HT1080 (cell line): ENCODE measurements around the gene STARD3. TPM values are rescaled to one million over a fixed set of nuclear protein-coding genes. Genes with fewer than 3 reads are reported as not detected.
"Not testable (repeated sequence)": the region's sequence is repeated elsewhere in the genome, so short reads cannot be mapped to it uniquely, and the experiment has no call there.

Source experiments
- DNase-seq: peaks from one replicate; pipeline ENCODE4 v3.0.0-alpha.2; 2015; ENCODE audit warnings: low read depth
- total RNA-seq: library from RNA; depleted of rRNA; stranded (reverse); fragments of >200 nt; shearing (Covaris generic); gene quantifications from 2 replicates; pipeline ENCODE4 v1.2.3, GENCODE V29; 2014; rRNA removed

STARD3 gene
- total RNA-seq, 1 experiment from 2014 or later: 71.5 TPM

DNA sequence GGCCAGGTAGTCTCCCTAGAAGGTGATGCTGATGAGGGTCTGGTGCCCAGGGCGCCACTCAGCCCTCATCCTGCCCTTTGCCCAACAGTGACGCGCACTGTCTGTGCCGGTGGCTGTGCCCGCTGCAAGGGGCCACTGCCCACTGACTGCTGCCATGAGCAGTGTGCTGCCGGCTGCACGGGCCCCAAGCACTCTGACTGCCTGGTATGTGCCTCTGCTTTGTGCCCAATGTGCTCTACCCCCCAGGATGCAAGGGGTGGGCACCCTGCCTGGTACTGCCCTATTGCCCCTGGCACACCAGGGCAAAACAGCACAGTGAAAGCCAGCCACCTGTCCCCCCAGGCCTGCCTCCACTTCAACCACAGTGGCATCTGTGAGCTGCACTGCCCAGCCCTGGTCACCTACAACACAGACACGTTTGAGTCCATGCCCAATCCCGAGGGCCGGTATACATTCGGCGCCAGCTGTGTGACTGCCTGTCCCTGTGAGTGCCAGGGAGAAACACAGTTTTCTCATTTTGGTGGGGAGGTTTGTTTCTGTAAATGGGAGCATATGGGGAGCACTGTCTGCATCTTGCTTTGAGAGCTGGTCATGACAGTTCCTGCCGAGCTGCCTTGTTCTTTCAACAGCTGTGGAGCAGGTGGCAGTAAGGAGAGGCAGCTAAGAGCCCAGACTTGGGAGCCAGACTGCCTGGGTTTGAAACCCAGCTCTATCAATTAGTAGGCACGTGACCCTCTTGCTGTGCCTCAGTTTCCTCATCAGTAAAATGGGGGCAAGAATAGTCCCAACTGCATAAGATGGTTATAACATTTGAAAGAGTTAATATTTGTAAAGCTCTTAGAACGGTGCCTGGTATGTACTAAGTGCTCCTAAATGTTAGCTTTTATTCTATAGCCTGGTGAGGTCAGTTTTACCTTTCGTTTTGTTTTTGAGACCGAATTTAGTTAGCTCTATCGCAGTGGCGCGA, 73.3 kb downstream of the STARD3 start:
- no peak for DNase-seq

DNA sequence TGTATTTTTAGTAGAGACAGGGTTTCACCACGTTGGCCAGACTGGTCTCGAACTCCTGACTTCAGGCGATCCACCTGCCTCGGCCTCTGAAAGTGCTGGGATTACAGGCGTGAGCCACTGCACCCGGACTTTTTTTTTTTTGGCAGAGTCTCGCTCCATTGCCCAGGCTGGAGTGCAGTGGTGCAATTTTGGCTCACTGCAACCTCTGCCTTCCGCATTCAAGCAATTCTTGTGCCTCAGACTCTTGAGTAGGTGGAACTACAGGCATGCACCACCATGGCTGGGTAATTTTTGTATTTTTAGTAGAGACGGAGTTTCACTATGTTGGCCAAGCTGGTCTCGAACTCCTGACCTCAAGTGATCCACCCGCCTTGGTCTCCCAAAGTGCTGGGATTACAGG, 74.1 kb downstream of the STARD3 start:
- DNase-seq: not testable (repeated sequence)

DNA sequence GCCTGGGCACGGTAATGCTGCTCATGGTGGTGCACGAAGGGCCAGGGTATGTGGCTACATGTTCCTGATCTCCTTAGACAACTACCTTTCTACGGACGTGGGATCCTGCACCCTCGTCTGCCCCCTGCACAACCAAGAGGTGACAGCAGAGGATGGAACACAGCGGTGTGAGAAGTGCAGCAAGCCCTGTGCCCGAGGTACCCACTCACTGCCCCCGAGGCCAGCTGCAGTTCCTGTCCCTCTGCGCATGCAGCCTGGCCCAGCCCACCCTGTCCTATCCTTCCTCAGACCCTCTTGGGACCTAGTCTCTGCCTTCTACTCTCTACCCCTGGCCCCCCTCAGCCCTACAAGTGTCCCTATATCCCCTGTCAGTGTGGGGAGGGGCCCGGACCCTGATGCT, 74.9 kb downstream of the STARD3 start:
- no peak for DNase-seq

Other genes with a start within 250 kb of the STARD3 start
- gene FBXL20, start 235.5 kb upstream of the STARD3 start, total RNA-seq: 5.5 and 8.0 TPM in 2 replicates
- 23.0 and 24.5 TPM in 2 replicates for gene MED1, start 185.9 kb upstream of the STARD3 start, total RNA-seq
- gene CDK12, start 175.7 kb upstream of the STARD3 start, total RNA-seq: 39.4 and 43.5 TPM in 2 replicates
- not detected in 2 replicates for gene NEUROD2, start 29.2 kb upstream of the STARD3 start, total RNA-seq
- 0.30 TPM in 1 of 2 replicates, not detected in the other for gene PPP1R1B, start 10.2 kb upstream of the STARD3 start, total RNA-seq
- gene TCAP, start 28.2 kb downstream of the STARD3 start, total RNA-seq: 1.00 TPM in 1 of 2 replicates, not detected in the other
- not detected in 2 replicates for gene PNMT, start 31.3 kb downstream of the STARD3 start, total RNA-seq
- gene PGAP3, start 50.9 kb downstream of the STARD3 start, total RNA-seq: 4.3 and 6.2 TPM in 2 replicates
- gene ERBB2, start 62.9 kb downstream of the STARD3 start, total RNA-seq: 17.1 and 17.8 TPM in 2 replicates
- gene MIEN1, start 93.4 kb downstream of the STARD3 start, total RNA-seq: 44.2 and 58.1 TPM in 2 replicates
- gene GRB7, start 100.8 kb downstream of the STARD3 start, total RNA-seq: 0.07 TPM in 1 of 2 replicates, not detected in the other
- gene IKZF3, start 227.2 kb downstream of the STARD3 start, total RNA-seq: not detected in 2 replicates
- gene ZPBP2, start 231.1 kb downstream of the STARD3 start, total RNA-seq: not detected in 2 replicates